Neural progenitor cell (in vitro differentiated cells): ENCODE results near the gene CDK17. TPM values are rescaled to one million over a fixed set of nuclear protein-coding genes. Genes with fewer than 3 reads are reported as not detected.

Source experiments
- DNase-seq: peaks from one replicate; pipeline ENCODE4 v3.0.0-alpha.2; 2016; ENCODE audit warnings: low spot score
- H2AFZ ChIP-seq: fragments of 200-600 bp; sonication (generic); replicated peaks from 2 replicates; pipeline ENCODE4 v1.6.1; 2016; ENCODE audit warnings: antibody characterized with exemption
- H3F3A ChIP-seq: fragments of 200-600 bp; sonication (generic); 2 replicates; pipeline ENCODE4 v1.6.1; 2016; ENCODE audit warnings: antibody characterized with exemption, low read depth
- H3K27ac ChIP-seq: fragments of 200-600 bp; sonication (generic); 2 replicates; pipeline ENCODE4 v1.5.1; 2016; ENCODE audit warnings: mild to moderate bottlenecking
- H3K27me3 ChIP-seq: fragments of 200-600 bp; sonication (generic); 2 replicates; pipeline ENCODE4 v1.6.1; 2016; ENCODE audit warnings: mild to moderate bottlenecking, moderate library complexity
- H3K36me3 ChIP-seq: fragments of 200-600 bp; sonication (generic); 2 replicates; pipeline ENCODE4 v1.5.1; 2016
- H3K4me1 ChIP-seq: fragments of 200-600 bp; sonication (generic); 2 replicates; pipeline ENCODE4 v1.6.1; 2016; ENCODE audit warnings: mixed run types
- H3K4me2 ChIP-seq: fragments of 200-600 bp; sonication (generic); 2 replicates; pipeline ENCODE4 v1.6.1; 2016
- H3K4me3 ChIP-seq: fragments of 200-600 bp; sonication (generic); 2 replicates; pipeline ENCODE4 v1.5.1; 2016
- H3K79me2 ChIP-seq: fragments of 200-600 bp; sonication (generic); 2 replicates; pipeline ENCODE4 v1.6.1; 2016; ENCODE audit warnings: low read depth
- H3K9ac ChIP-seq: fragments of 200-600 bp; sonication (generic); 2 replicates; pipeline ENCODE4 v1.6.1; 2016
- H3K9me3 ChIP-seq: fragments of 200-600 bp; sonication (generic); 2 replicates; pipeline ENCODE4 v1.5.1; 2016; ENCODE audit warnings: low read depth
- H4K20me1 ChIP-seq: fragments of 200-600 bp; sonication (generic); 2 replicates; pipeline ENCODE4 v1.6.1; 2016; ENCODE audit warnings: low read depth
- H3K27ac Mint-ChIP-seq: 3 replicates; pipeline ENCODE4 v1.8.0; 2021; ENCODE audit warnings: mixed read lengths
- H3K27me3 Mint-ChIP-seq: 2 replicates; pipeline ENCODE4 v1.8.0; 2022; ENCODE audit warnings: low read depth, mild to moderate bottlenecking, inconsistent platforms, moderate library complexity, mixed read lengths; ENCODE audit not compliant: insufficient read depth
- H3K36me3 Mint-ChIP-seq: 3 replicates; pipeline ENCODE4 v1.8.0; 2021; ENCODE audit warnings: mixed read lengths
- H3K4me1 Mint-ChIP-seq: 3 replicates; pipeline ENCODE4 v1.8.0; 2021; ENCODE audit warnings: mixed read lengths
- H3K4me3 Mint-ChIP-seq: 3 replicates; pipeline ENCODE4 v1.8.0; 2021; ENCODE audit warnings: mild to moderate bottlenecking, moderate library complexity, mixed read lengths
- H3K9me3 Mint-ChIP-seq: 3 replicates; pipeline ENCODE4 v1.8.0; 2020; ENCODE audit warnings: mixed read lengths
- CTCF ChIP-seq: fragments of 200-600 bp; sonication (generic); IDR thresholded peaks from 2 replicates; pipeline ENCODE4 v1.5.1; 2017; ENCODE audit warnings: antibody characterized with exemption, mild to moderate bottlenecking
- EZH2 ChIP-seq: fragments of 200-600 bp; sonication (generic); IDR thresholded peaks from 2 replicates; pipeline ENCODE4 v1.6.1; 2017; ENCODE audit warnings: antibody characterized with exemption, mild to moderate bottlenecking, moderate library complexity
- EZH2phosphoT487 ChIP-seq: fragments of 200-600 bp; sonication (generic); IDR thresholded peaks from 2 replicates; pipeline ENCODE4 v1.6.1; 2017; ENCODE audit warnings: antibody characterized with exemption
- total RNA-seq: library from RNA; depleted of rRNA; stranded (reverse); fragments of >200 nt; gene quantifications from 2 replicates; pipeline ENCODE4 v1.2.3, GENCODE V29; 2015; ENCODE audit warnings: low replicate concordance

The CDK17 gene
- total RNA-seq, 1 donor from 2014 or later, result 61.2 TPM

GRCh38 chr12:96338852-96339471 lies 61.3 kb downstream of the CDK17 start:
- Mint-ChIP-seq H3K4me3 (peak overlapping the region; percentile 31), H3K27ac (no peak overlapping the region), H3K27me3 (peaks cover 3% of the 10 kb centered on the region), H3K36me3 (peaks cover 51% of the 10 kb centered on the region), H3K9me3 (peaks cover 48% of the 10 kb centered on the region), H3K4me1 (no peaks in the 10 kb centered on the region)
- H3K27ac ChIP-seq, result no peak overlapping the region
- TF ChIP-seq EZH2phosphoT487 (no peak), EZH2 (no peak), CTCF (no peak)
- H3K79me2 ChIP-seq, result peaks cover 68% of the 10 kb centered on the region
- peaks cover 11% of the 10 kb centered on the region for H3K4me1 ChIP-seq
- no peak overlapping the region for H2AFZ ChIP-seq
- H3K27me3 ChIP-seq, result no peaks in the 10 kb centered on the region
- no peak overlapping the region for H3K4me2 ChIP-seq
- no peaks in the 10 kb centered on the region for H3K36me3 ChIP-seq
- no peaks in the 10 kb centered on the region for H3F3A ChIP-seq
- H3K4me3 ChIP-seq, result no peak overlapping the region
- H3K9me3 ChIP-seq, result no peaks in the 10 kb centered on the region
- DNase-seq, result no peak
- H4K20me1 ChIP-seq, result no peaks in the 10 kb centered on the region
- H3K9ac ChIP-seq, result no peak overlapping the region

GRCh38 chr12:96337953-96338352 lies 62.3 kb downstream of the CDK17 start:
- Mint-ChIP-seq H3K4me3 (no peak overlapping the region), H3K27me3 (peaks cover 3% of the 10 kb centered on the region), H3K27ac (no peak overlapping the region), H3K4me1 (no peaks in the 10 kb centered on the region), H3K36me3 (peaks cover 45% of the 10 kb centered on the region), H3K9me3 (peaks cover 38% of the 10 kb centered on the region)
- DNase-seq, result no peak
- H3K36me3 ChIP-seq, result no peaks in the 10 kb centered on the region
- H3F3A ChIP-seq, result no peaks in the 10 kb centered on the region
- TF ChIP-seq EZH2 (no peak), EZH2phosphoT487 (no peak), CTCF (no peak)
- H3K27ac ChIP-seq, result no peak overlapping the region
- no peaks in the 10 kb centered on the region for H4K20me1 ChIP-seq
- peaks cover 11% of the 10 kb centered on the region for H3K4me1 ChIP-seq
- H3K27me3 ChIP-seq, result no peaks in the 10 kb centered on the region
- H3K9me3 ChIP-seq, result no peaks in the 10 kb centered on the region
- peaks cover 59% of the 10 kb centered on the region for H3K79me2 ChIP-seq
- H2AFZ ChIP-seq, result no peak overlapping the region
- H3K4me2 ChIP-seq, result no peak overlapping the region
- no peak overlapping the region for H3K4me3 ChIP-seq
- no peak overlapping the region for H3K9ac ChIP-seq

- no peaks in the 10 kb centered on the region for H3K36me3 ChIP-seq
- DNase-seq, result no peak
- no peak overlapping the region for H2AFZ ChIP-seq
- H3K4me3 ChIP-seq, result no peak overlapping the region
- no peak overlapping the region for H3K27ac ChIP-seq
- Mint-ChIP-seq H3K27ac (no peak overlapping the region), H3K27me3 (no peaks in the 10 kb centered on the region), H3K36me3 (peaks cover 47% of the 10 kb centered on the region), H3K4me3 (no peak overlapping the region), H3K4me1 (no peaks in the 10 kb centered on the region), H3K9me3 (peaks cover 29% of the 10 kb centered on the region)
- H3K4me1 ChIP-seq, result peaks cover 11% of the 10 kb centered on the region
- no peaks in the 10 kb centered on the region for H4K20me1 ChIP-seq
- TF ChIP-seq EZH2phosphoT487 (no peak), EZH2 (no peak), CTCF (no peak)
- H3K9me3 ChIP-seq, result no peaks in the 10 kb centered on the region
- no peak overlapping the region for H3K9ac ChIP-seq
- no peaks in the 10 kb centered on the region for H3K27me3 ChIP-seq
- H3K4me2 ChIP-seq, result no peak overlapping the region
- no peaks in the 10 kb centered on the region for H3F3A ChIP-seq
- H3K79me2 ChIP-seq, result peaks cover 51% of the 10 kb centered on the region
Measured at GRCh38 chr12:96336489-96336888, 63.8 kb downstream of the CDK17 start.
